Stromal cell of bone marrow (primary cell): ENCODE measurements around the gene HGFAC.
"Not testable (repeated sequence)": the region's sequence is repeated elsewhere in the genome, so short reads cannot be mapped to it uniquely, and the experiment has no call there.

Experiments used
- DNase-seq: peaks from one replicate; pipeline ENCODE4 v3.0.0-alpha.2; 2012; ENCODE audit warnings: low read depth

Gene HGFAC

DNA sequence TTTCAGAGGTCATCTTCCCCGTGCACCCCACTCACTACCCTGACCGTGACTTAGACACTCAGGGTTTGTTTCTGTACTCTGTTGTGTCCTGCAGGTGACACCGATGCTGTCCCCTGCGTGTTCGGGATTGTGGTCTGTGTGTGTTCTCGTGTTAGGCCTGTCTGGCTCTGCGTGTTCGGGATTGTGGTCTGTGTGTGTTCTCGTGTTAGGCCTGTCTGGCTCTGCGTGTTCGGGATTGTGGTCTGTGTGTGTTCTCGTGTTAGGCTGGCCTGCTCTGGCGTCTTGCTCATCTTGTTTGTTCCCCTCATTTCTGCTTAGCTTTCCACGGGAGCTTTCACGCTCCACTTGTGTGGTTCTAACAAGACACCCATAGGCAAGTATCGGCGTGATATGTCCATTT lies 30.6 kb upstream of the HGFAC start:
- not testable (repeated sequence) for DNase-seq

DNA sequence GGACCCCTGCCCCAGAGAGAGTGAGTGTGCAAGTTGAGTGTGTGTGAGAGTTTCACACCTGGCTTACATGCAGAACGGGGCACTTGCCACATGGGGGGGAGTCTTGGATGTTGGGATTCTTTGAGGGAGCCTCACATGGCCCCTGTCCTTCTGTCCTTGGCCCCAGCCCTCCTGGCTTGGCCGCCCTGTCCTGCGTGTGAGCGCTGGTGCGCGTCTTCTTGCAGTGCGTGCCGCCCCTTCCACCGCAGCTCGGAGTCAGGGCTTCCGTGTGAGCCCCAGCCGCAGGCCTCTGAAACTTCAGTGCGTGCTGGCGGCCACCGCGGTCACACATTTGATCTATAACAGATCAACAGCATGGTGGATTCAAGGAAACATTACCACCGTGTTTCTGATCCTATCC lies 30.1 kb upstream of the HGFAC start:
- no peak for DNase-seq

DNA sequence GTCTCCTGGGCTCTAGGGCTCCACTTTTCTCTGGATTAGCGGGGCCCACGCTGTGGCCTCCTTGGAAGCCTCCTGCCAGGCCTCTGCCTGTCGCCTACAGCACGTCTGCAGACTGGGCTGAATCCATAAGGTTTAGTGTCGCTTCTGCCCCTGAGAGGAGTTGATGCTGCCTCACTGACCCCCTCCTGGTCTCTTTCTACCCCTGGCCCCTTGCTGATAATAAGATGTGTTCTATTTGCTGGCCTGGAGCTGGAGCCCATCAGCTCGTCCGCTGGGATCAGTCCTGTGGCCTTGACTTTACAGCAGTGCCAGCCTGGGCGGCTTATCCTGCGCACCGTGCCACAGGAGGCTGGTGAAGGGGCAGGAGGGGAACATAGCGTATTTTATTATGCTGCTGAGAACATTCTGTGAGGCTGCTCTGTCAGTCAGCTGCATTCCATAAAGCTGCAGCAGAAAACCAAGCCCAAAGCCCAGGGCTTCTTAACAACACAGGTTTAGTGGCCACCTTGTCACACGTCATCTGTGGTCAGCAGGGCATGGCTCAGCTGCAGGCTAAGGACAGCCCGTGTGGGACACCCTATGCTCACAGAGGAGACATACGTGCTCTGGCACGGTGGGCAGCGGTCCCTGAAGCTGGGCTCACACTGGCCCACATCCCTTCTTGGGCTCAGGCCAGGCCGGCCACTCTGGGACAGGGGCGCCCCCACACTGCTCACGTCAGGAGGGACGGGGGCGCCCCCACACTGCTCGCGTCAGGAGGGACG lies 29.3 kb upstream of the HGFAC start:
- no peak for DNase-seq

GRCh38 chr4:3413217-3413671 lies 28.5 kb upstream of the HGFAC start:
- no peak for DNase-seq

DNA sequence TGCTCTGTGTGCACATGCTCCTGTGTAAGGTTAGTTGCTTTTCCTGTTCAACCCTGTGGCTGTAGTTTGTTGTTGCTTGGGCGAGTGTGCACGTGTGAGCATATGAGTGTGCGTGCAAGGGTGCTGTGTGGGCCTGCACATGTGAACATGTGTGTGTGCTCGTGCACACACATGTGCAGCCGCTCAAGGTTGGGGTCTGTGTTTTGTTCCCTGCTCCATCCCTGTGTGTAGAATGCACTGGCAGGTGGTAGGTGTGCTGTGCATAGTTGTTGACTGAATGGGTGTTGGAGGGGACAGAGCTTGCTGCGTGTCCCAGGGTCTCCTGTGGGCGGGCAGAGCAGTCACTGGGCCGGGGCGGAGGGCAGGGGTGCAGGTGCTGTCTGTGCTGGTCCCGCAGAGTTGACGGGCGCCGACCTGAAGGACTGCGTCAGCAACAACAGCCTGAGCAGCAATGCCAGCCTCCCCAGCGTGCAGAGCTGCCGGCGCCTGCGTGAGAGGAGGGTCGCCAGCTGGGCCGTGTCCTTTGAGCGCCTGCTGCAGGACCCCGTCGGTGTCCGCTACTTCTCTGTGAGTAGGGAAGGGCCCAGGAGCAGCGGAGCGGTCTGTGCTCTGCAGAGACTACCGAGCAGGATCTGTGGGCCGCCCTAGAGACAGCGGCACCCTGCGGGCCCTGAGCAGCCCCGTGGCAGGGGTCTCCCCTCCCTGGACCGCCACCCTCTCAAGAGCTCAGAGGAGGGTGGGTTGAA lies 27.9 kb upstream of the HGFAC start:
- DNase-seq: no peak

DNA sequence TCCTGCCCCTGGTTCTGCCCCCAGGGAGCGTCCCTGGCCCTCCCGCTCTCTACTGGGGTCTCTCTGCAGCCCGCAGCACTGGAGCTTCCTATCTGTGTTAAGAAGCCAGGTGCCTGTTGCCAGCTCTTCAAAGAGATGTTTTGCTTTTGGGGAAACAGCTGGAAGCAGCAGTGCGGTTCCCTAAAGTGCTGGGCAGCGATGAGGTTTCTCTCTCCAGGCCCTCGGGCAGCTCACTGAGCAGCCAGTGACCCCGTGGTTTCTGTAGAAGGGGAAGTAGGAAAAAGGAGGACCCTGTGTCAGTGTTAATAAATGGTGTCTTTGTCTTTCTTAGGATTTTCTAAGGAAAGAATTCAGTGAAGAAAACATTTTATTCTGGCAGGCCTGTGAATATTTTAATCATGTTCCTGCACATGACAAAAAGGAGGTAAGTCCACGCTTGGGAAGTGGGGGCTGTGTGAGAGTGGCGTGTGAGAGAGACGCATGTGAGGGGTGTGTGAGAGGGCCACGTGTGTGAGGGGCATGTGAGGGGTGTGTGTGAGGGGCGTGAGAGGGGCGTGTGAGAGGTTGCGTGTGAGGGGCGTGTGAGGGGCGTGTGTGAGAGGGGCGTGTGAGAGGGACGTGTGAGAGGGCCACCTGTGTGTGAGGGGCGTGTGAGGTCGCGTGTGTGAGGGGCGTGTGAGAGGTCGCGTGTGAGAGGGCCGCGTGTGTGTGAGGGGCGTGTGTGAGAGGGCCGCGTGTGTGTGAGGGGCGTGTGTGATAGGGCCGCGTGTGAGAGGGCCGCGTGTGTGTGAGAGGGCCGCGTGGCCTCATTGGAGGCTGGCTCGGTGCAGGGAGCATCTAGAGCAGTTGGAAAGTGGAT lies 27.1 kb upstream of the HGFAC start:
- DNase-seq: no peak

DNA sequence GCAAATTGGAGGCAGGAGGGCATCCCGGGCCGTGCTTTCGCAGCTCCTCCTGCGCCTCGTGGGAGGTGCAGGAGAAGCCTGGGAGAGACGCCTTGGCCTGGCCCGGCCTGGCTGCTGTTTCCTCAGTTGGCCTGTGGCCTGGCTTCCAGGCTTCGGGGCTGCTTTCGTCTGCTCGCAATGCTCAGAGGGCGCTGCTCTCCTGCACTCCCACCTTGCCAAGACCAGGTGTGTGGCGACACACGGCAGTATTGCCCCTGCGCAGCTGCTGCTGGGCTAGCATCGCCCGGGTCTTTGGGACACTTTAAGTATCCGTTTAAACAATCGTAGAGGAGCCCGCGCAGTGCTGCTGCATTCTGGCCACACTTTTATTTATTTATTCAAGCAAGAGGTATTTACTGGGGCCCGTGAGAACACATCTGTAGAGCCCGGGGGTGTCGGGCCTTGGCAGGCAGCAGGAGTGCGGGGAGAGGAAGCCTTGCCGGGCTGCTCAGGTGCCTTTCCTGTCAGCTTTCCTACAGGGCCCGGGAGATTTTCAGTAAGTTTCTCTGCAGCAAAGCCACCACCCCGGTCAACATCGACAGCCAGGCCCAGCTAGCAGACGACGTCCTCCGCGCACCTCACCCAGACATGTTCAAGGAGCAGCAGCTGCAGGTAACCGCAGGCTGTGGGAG lies 26.2 kb upstream of the HGFAC start:
- DNase-seq: no peak

DNA sequence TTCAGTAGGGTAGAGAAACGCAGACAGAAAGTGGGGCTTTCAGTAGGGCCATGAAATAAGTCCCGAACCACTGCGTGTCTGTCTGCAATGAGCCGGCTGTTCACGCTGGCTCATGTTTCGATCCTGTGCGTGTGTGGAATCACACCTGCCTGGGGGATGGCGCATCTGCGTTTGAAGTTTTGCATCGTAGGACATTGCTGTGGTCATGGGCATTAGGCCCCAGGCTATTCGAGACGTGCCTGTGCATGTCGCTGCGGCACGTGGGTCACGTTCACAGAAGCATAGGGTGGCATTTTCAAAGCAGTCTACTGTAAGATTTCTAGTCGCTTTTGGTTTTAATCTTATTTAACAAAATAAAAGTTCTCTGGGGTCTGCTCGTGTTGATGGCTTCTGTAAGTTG lies 25.5 kb upstream of the HGFAC start:
- no peak for DNase-seq

DNA sequence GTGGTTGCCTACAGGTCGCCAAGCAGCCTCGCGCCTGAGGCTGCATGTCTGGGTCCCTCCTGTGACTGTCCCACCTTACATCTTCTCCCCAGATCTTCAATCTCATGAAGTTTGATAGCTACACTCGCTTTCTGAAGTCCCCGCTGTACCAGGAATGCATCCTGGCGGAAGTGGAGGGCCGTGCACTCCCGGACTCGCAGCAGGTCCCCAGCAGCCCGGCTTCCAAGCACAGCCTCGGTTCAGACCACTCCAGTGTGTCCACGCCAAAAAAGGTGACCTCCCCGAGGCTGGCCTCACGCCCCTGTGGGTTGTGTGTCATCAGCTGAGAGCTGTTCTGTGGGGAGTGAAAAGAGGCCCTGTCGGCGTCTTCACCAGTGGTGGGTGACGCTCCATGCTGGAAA lies 24.9 kb upstream of the HGFAC start:
- DNase-seq: no peak

DNA sequence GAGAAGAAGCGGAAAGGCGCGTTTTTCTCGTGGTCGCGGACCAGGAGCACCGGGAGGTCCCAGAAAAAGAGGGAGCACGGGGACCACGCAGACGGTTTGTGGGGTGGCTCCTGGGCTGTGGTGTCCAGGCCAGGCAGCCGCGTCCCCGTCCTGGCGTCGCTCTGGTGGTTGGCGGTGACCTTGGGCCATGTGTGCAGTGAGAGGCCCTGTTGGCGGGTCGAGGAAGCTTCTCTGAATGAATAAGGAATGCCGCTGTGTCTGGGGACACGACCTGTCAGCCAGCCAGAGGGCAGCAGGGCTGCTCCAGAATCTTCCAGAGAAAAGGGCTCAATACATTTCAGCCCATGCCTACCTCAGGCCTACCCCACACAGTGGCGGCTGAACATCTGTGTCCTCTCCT lies 24.3 kb upstream of the HGFAC start:
- DNase-seq: no peak

GRCh38 chr4:3418029-3418762 lies 23.6 kb upstream of the HGFAC start:
- DNase-seq: no peak

DNA sequence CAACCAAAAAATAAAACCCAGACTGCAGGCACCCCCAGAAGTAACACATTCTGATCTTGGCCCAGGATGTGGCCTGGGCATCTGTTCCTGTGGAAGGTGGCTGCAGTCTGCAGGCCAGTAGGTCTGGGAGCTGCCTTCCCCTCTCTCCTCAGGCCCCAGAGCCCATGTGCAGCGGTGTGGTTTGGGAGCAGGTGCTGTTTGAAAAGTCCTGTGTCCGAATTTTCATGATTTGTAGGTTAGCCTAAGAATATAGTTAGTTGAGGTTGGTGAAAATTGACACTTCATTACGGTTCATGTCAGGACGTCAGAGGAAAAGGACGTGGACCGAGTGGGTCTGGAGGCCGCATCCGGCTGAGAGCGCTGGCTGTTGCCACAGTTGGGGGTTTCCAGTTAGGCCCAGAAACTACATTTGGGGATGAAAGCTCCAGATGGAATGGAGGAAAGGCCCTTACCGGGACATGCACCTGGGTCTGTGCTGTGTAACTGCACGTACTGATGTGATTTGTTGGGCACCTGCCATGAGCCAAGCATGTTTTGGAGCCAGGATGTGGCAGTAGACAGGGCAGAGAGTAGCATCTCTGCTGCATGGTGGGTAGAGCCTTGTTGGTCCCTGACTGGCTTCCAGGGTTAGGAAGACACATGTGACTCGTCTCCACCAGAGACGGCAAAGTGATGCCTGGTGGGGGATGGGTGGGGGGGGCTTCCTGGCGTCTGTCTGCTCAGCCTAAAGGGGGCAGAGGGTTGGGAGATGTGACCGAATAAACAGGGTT lies 21.7 kb upstream of the HGFAC start:
- no peak for DNase-seq

DNA sequence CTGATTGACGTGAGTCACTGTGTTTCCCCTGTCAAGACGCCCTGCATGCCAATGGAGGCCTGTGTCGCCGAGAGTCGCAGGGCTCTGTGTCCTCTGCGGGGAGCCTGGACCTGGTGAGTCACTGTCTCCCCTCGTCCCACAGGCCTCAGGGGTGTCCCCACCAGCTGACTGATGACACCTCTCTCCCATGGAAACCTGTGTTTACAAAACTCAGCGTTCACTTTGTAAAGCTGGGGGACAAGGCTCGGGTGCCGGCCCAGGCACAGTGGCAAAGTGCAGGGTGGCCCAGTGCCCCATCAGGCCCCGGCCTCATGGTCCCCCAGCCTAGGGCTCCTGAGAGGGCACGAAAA lies 21.2 kb upstream of the HGFAC start:
- no peak for DNase-seq

- DNase-seq: no peak
Observed at GRCh38 chr4:3420956-3421355, 20.8 kb upstream of the HGFAC start.

GRCh38 chr4:3421470-3421869 lies 20.3 kb upstream of the HGFAC start:
- no peak for DNase-seq

GRCh38 chr4:3422241-3422801 lies 19.4 kb upstream of the HGFAC start:
- DNase-seq: no peak

GRCh38 chr4:3422808-3423297 lies 18.9 kb upstream of the HGFAC start:
- DNase-seq: no peak

DNA sequence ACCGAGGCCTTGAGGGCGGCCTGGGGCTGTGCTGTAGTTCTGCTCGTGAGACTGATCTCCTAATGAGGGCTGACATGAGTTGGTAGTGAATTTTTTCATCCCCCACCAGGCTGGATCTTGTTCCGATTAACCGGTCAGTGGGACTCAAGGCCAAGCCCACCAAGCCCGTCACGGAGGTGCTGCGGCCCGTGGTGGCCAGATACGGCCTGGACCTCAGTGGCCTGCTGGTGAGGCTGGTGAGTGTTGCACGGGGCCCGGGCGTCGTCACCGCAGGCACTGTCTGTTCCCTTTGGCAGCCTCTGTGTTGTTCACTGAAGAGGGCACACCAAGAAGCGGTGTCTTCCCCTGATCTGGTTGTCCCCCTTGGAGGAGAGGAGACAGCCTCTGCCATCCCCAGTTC lies 18.4 kb upstream of the HGFAC start:
- no peak for DNase-seq

- no peak for DNase-seq
Observed at GRCh38 chr4:3423952-3424351, 17.8 kb upstream of the HGFAC start.

- DNase-seq: no peak
Observed at GRCh38 chr4:3424522-3425095, 17.2 kb upstream of the HGFAC start.
